Measurements from ENCODE around the gene GRB10.

DNA sequence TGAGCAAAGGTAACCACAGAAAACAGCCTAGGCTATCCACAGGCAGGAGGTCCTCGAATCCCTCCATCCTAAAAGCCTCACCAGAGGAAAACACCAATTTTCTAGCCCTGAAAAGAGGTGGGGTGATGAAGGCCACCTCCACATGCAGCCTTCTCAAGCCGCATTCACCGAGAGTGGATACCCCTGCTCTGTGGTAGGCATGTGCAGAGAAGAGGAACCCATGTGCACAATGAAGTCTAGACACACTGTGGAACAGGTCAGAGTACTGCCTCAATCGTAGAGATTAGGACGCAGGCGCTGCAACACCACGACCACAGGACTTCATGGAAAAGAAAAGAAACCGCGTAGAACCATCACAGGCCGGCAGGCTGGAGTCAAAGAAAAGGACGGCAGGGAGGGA lies 38.8 kb downstream of the GRB10 start:
- no peak for TF ChIP-seq SIRT6 (IDR thresholded peaks at IDR 0.05; ENCODE audit: low read length)
- no peak for TF ChIP-seq EZH2 (IDR thresholded peaks at IDR 0.05; ENCODE audit: low read depth, low read length, severe bottlenecking)
- TF ChIP-seq POLR2AphosphoS5 (IDR thresholded peaks at IDR 0.05; ENCODE audit: low read depth, low read length), result no peak

All from H1 (cell line).